ENCODE measurements around the gene FCN2.

FCN2 gene

GRCh38 chr9:134935701-134936345 is 55.2 kb downstream of the FCN2 start:
- no peak for DNase-seq
- no peak for TF ChIP-seq GATA1 (IDR thresholded peaks at IDR 0.05; ENCODE audit: low read depth, low read length)
- TF ChIP-seq POLR2A (IDR thresholded peaks at IDR 0.05; ENCODE audit: low read length): no peak

- no peak for TF ChIP-seq POLR2A (IDR thresholded peaks at IDR 0.05; ENCODE audit: low read length)
- TF ChIP-seq GATA1 (IDR thresholded peaks at IDR 0.05; ENCODE audit: low read depth, low read length): no peak
- no peak for DNase-seq
These were observed 55.9 kb downstream of the FCN2 start for GRCh38 chr9:134936346-134937163.
